Upper lobe of left lung (tissue), 6 donors: Measurements from ENCODE around the gene LGMN. TPM values are rescaled to one million over a fixed set of nuclear protein-coding genes. Genes with fewer than 3 reads are reported as not detected.
"Not testable (repeated sequence)": the region's sequence is repeated elsewhere in the genome, so short reads cannot be mapped to it uniquely, and the experiment has no call there.

Experiments
- ATAC-seq, 2 donors: fragments of 200-7000 bp; cut with Tn5 transposase; one replicate each; pipeline ENCODE4 v1.9.1; 2022; ENCODE audit warnings: mild to moderate bottlenecking in 2 of 2, moderate library complexity in 2 of 2; ENCODE audit not compliant: low FRiP score in 2 of 2
- DNase-seq, 2 donors: peaks; one replicate each; pipeline ENCODE4 v3.0.0-alpha.2; 2019 to 2020
- H3K27ac ChIP-seq, 4 donors: fragments of 200-600 bp; sonication (generic); one replicate each; pipeline ENCODE4 v1.5.1; 2016 to 2019
- H3K27me3 ChIP-seq, 4 donors: fragments of 200-600 bp; sonication (generic); one replicate each; pipeline ENCODE4 v1.5.1; 2017 to 2019
- H3K36me3 ChIP-seq, 4 donors: fragments of 200-600 bp; sonication (generic); one replicate each; pipeline ENCODE4 v1.5.1; 2016 to 2019
- H3K4me1 ChIP-seq, 4 donors: fragments of 200-600 bp; sonication (generic); one replicate each; pipeline ENCODE4 v1.5.1; 2018 to 2019
- H3K4me3 ChIP-seq, 4 donors: fragments of 200-600 bp; sonication (generic); one replicate each; pipeline ENCODE4 v1.5.1; 2017 to 2019; ENCODE audit warnings: mild to moderate bottlenecking in 2 of 4, moderate library complexity in 1 of 4
- H3K9me3 ChIP-seq, 4 donors: fragments of 200-600 bp; sonication (generic); one replicate each; pipeline ENCODE4 v1.5.1; 2018 to 2019
- CTCF ChIP-seq, 6 experiments: fragments of 450-650 bp in 4 of 6; fragments of 200-600 bp in 2 of 6; sonication (generic) in 2 of 6; IDR thresholded peaks; one replicate each; pipeline ENCODE4 v1.5.1; 2016 to 2019; ENCODE audit warnings: antibody characterized with exemption in 6 of 6
- EP300 ChIP-seq, 4 donors: sonication (generic); formaldehyde crosslinking; IDR thresholded peaks; one replicate each; pipeline ENCODE4 v1.5.1; 2017; ENCODE audit warnings: antibody characterized with exemption in 4 of 4, control low read depth in 2 of 4
- POLR2A ChIP-seq, 4 donors: fragments of 450-650 bp; IDR thresholded peaks; one replicate each; pipeline ENCODE4 v1.5.1; 2016 to 2017; ENCODE audit warnings: antibody characterized with exemption in 4 of 4, mild to moderate bottlenecking in 2 of 4
- POLR2AphosphoS5 ChIP-seq, 2 donors: sonication (generic); formaldehyde crosslinking; IDR thresholded peaks; one replicate each; pipeline ENCODE4 v1.5.1; 2017; ENCODE audit warnings: antibody characterized with exemption in 2 of 2
- WGBS, 2 donors: methylation state at CpG; one replicate each; pipeline ENCODE4 v1.1.5; 2017 to 2018; 5-methylcytosine and 5-hydroxymethylcytosine counted together
- total RNA-seq, 6 donors: library from RNA; depleted of rRNA in 4 of 6; stranded (reverse); fragments of >200 nt in 4 of 6; gene quantifications; one replicate each; pipeline versions ENCODE4 v1.1.0 to v1.2.1, GENCODE V29; 2016 to 2021
- donor health status: DM: no; HTN: no; CAD: no; lungs with moderate emphysema.
- donor health status: DM: no; HTN: yes; CAD: no; lungs with severe emphysema.

The LGMN gene
- total RNA-seq, 6 donors from 2014 or later, result 53.4 to 222 (median 123) TPM

GRCh38 chr14:92753250-92753649 is 4.8 kb upstream of the LGMN start:
- WGBS, 2 donors, result 65% methylated on average over 5 of the region's 5 CpGs
- H3K4me3 ChIP-seq, result no peak overlapping the region
- TF ChIP-seq CTCF (IDR thresholded peaks at IDR 0.05) (no peak), POLR2A (IDR thresholded peaks at IDR 0.05) (peak in 1 of 4 donors; percentile 11)
- no peak overlapping the region for H3K27ac ChIP-seq
- no peaks in the 10 kb centered on the region for H3K27me3 ChIP-seq
- peaks cover 5 to 19% (median 14%) of the 10 kb centered on the region in 4 donors for H3K4me1 ChIP-seq
- DNase-seq (no peak), ATAC-seq (peak in 1 of 2 donors; percentile 24)
- H3K9me3 ChIP-seq, result no peaks in the 10 kb centered on the region
- no peaks in the 10 kb centered on the region for H3K36me3 ChIP-seq

- no peak for ATAC-seq
- H3K27ac ChIP-seq, result no peak overlapping the region
Observed at GRCh38 chr14:92751819-92752218, 3.4 kb upstream of the LGMN start.

GRCh38 chr14:92750994-92751400 is 2.6 kb upstream of the LGMN start:
- Histone ChIP-seq H3K36me3 (no peaks in the 10 kb centered on the region), H3K9me3 (no peaks in the 10 kb centered on the region), H3K4me3 (peak overlapping the region in 3 of 4 donors; percentile 9 to 19 (median 19)), H3K27ac (peak overlapping the region in 2 of 4 donors; percentile 14 to 40), H3K27me3 (no peaks in the 10 kb centered on the region), H3K4me1 (peaks cover 17 to 36% (median 23%) of the 10 kb centered on the region in 4 donors)
- WGBS, 2 donors, result 48 to 58% methylated on average over 3 to 5 of the region's 5 CpGs
- no peak for ATAC-seq
- no peak for DNase-seq
- no peak for TF ChIP-seq POLR2AphosphoS5 (IDR thresholded peaks at IDR 0.05)
- no peak for TF ChIP-seq EP300 (IDR thresholded peaks at IDR 0.05)
- TF ChIP-seq POLR2A (IDR thresholded peaks at IDR 0.05), result no peak
- TF ChIP-seq CTCF (IDR thresholded peaks at IDR 0.05), result no peak

More at GRCh38 chr14:92751819-92752218, 3.4 kb upstream of the LGMN start:
- Histone ChIP-seq H3K4me3 (no peak overlapping the region), H3K9me3 (no peaks in the 10 kb centered on the region), H3K36me3 (no peaks in the 10 kb centered on the region), H3K4me1 (peaks cover 11 to 29% (median 18%) of the 10 kb centered on the region in 4 donors), H3K27me3 (no peaks in the 10 kb centered on the region)
- WGBS, 2 donors, result 84 to 85% methylated on average over 4 of the region's 4 CpGs
- DNase-seq, result no peak
- no peak for TF ChIP-seq CTCF (IDR thresholded peaks at IDR 0.05)
- no peak for TF ChIP-seq POLR2A (IDR thresholded peaks at IDR 0.05)
- no peak for TF ChIP-seq EP300 (IDR thresholded peaks at IDR 0.05)
- TF ChIP-seq POLR2AphosphoS5 (IDR thresholded peaks at IDR 0.05), result no peak

- ATAC-seq, H3K27me3 ChIP-seq, H3K9me3 ChIP-seq, DNase-seq, H3K36me3 ChIP-seq: not testable (repeated sequence)
- Histone ChIP-seq H3K4me1 (peaks cover 12 to 35% (median 17%) of the 10 kb centered on the region in 4 donors), H3K4me3 (peak overlapping the region in 3 of 4 donors; percentile 9 to 19 (median 19)), H3K27ac (peak overlapping the region in 1 of 4 donors; percentile 14)
- TF ChIP-seq POLR2A (IDR thresholded peaks at IDR 0.05), result peak in 1 of 4 donors; percentile 67
- 57 to 73% methylated on average over 10 of the region's 10 CpGs for WGBS, 2 donors
Observed at GRCh38 chr14:92750222-92750728, 1.8 kb upstream of the LGMN start.

- H3K36me3 ChIP-seq, result peaks cover 0 to 9% (median 2%) of the 10 kb centered on the region in 4 donors
- peak overlapping the region; percentile 85 to 93 (median 92) for H3K27ac ChIP-seq
- 5 to 6% methylated on average over 14 to 16 of the region's 16 CpGs for WGBS, 2 donors
- ATAC-seq, result peak; percentile 9 to 30
- peaks cover 12 to 32% (median 15%) of the 10 kb centered on the region in 4 donors for H3K4me1 ChIP-seq
- no peaks in the 10 kb centered on the region for H3K27me3 ChIP-seq
- H3K4me3 ChIP-seq, result peak overlapping the region; percentile 69 to 86 (median 78)
- no peak for TF ChIP-seq POLR2AphosphoS5 (IDR thresholded peaks at IDR 0.05)
- no peak for TF ChIP-seq CTCF (IDR thresholded peaks at IDR 0.05)
- no peak for TF ChIP-seq POLR2A (IDR thresholded peaks at IDR 0.05)
- TF ChIP-seq EP300 (IDR thresholded peaks at IDR 0.05), result no peak
- DNase-seq, result no peak
- no peaks in the 10 kb centered on the region for H3K9me3 ChIP-seq
Observed at GRCh38 chr14:92747701-92748258, 647 bp downstream of the LGMN start.
